Fibroblast of lung (primary cell): Measurements from ENCODE around the gene UBB. TPM values are rescaled to one million over a fixed set of nuclear protein-coding genes. Genes with fewer than 3 reads are reported as not detected.

Experiments used
- DNase-seq, 2 donors: peaks; one replicate each; pipeline versions ENCODE4 v3.0.0 to v3.0.0-alpha.2; 2010; ENCODE audit warnings: low read depth in 2 of 2
- H2AFZ ChIP-seq: 2 replicates; pipeline ENCODE4 v1.5.1; 2012; ENCODE audit warnings: low read length, control low read depth, inconsistent platforms
- H3K27ac ChIP-seq: 2 replicates; pipeline ENCODE4 v1.5.1; 2011; ENCODE audit warnings: low read length, control low read depth; ENCODE audit not compliant: insufficient read depth
- H3K27me3 ChIP-seq: 2 replicates; pipeline ENCODE4 v1.5.1; 2011; ENCODE audit warnings: mild to moderate bottlenecking, low read length; ENCODE audit not compliant: control insufficient read depth, insufficient read depth
- H3K36me3 ChIP-seq: 2 replicates; pipeline ENCODE4 v1.5.1; 2011; ENCODE audit warnings: low read length; ENCODE audit not compliant: control insufficient read depth, insufficient read depth
- H3K4me1 ChIP-seq: 2 replicates; pipeline ENCODE4 v1.5.1; 2011; ENCODE audit warnings: low read length; ENCODE audit not compliant: control insufficient read depth, insufficient read depth; ENCODE audit errors: extremely low read depth
- H3K4me2 ChIP-seq: 2 replicates; pipeline ENCODE4 v1.5.1; 2011; ENCODE audit warnings: low read length, control low read depth; ENCODE audit not compliant: insufficient read depth; ENCODE audit errors: extremely low read depth
- H3K4me3 ChIP-seq, 4 experiments: fragments of 200-600 bp in 1 of 4; sonication (generic) in 1 of 4; replicated peaks in 1 of 4; 2 replicates each; pipeline ENCODE4 v1.5.1; 2011 to 2016; ENCODE audit warnings: low read length in 4 of 4, low read depth in 3 of 4, mild to moderate bottlenecking in 3 of 4, control low read depth in 2 of 4, inconsistent platforms in 1 of 4, mixed read lengths in 1 of 4; ENCODE audit not compliant: insufficient read depth in 1 of 4; ENCODE audit errors: control extremely low read depth in 1 of 4
- H3K79me2 ChIP-seq: 2 replicates; pipeline ENCODE4 v1.5.1; 2012; ENCODE audit warnings: mild to moderate bottlenecking, low read length, inconsistent platforms; ENCODE audit not compliant: control insufficient read depth, insufficient read depth
- H3K9ac ChIP-seq: 2 replicates; pipeline ENCODE4 v1.5.1; 2011; ENCODE audit warnings: mild to moderate bottlenecking, low read length, control low read depth; ENCODE audit not compliant: insufficient read depth
- H3K9me3 ChIP-seq: 2 replicates; pipeline ENCODE4 v1.5.1; 2012; ENCODE audit warnings: low read depth, low read length; ENCODE audit not compliant: control insufficient read depth, insufficient read depth
- H4K20me1 ChIP-seq: 2 replicates; pipeline ENCODE4 v1.5.1; 2011; ENCODE audit warnings: low read length; ENCODE audit not compliant: control insufficient read depth, insufficient read depth; ENCODE audit errors: extremely low read depth
- EZH2 ChIP-seq: IDR thresholded peaks from 2 replicates; pipeline ENCODE4 v1.5.1; 2012; ENCODE audit warnings: low read length, control low read depth, mild to moderate bottlenecking; ENCODE audit errors: missing control alignments
- polyA plus RNA-seq, 2 donors: library from polyadenylated mRNA; depleted of rRNA in 1 of 2; stranded (reverse) in 1 of 2; unstranded in 1 of 2; fragments of >200 nt; gene quantifications; 2 replicates each; pipeline ENCODE4 v1.2.1, GENCODE V29; 2011 to 2012; ENCODE audit warnings: missing spikeins in 1 of 2
- total RNA-seq: library from RNA; depleted of rRNA; stranded (reverse); fragments of >200 nt; gene quantifications from 2 replicates; pipeline ENCODE4 v1.2.1, GENCODE V29; 2014
- TF ChIP-seq, protein P1 (sequence below), 2 donors: IDR thresholded peaks in 1 of 2; conservative IDR thresholded peaks in 1 of 2; 1 replicate in 1 of 2; 2 replicates in 1 of 2; pipeline ENCODE4 v1.5.1; 2011 to 2012; ENCODE audit warnings: low read length in 2 of 2, control low read depth in 1 of 2, inconsistent platforms in 1 of 2, low read depth in 1 of 2, mild to moderate bottlenecking in 1 of 2

UBB gene
- total and polyA plus RNA-seq, 2 donors (not counting 1 experiment from before 2014, with no cell fraction given): 1,190 to 3,188 TPM

DNA sequence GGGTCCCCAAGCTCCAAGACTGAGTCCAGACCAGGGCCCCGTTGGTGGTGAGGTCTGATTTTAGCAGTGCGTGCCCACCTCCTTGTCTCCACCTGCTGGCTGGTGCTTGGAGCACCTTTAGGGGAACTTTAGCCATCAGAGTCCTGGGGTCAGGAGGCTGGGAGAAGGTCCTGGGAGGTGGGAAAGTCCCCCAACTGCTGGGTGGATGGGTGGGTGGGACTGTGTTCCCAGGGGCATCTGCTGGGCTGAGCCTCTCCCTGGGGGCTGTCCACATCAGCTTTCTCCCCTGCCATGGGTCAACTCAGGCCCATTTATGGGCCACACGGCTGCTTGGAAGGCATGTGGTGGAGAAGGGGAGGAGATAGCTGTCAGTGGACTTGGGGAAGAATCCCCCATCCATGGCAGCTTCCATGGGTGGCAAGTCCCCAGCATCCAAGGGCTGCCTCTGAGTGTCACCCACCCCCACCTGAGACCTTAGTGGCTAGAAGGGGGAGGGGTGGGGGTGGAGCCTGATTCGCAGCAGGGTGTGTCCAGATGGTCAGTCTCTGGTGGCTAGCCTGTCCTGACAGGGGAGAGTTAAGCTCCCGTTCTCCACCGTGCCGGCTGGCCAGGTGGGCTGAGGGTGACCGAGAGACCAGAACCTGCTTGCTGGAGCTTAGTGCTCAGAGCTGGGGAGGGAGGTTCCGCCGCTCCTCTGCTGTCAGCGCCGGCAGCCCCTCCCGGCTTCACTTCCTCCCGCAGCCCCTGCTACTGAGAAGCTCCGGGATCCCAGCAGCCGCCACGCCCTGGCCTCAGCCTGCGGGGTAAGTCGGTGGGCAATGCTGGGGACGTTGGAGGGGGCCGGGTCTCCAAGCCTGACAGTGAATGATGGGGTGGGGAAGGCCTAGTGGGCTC, 34.4 kb downstream of the UBB start, which contains the start of gene TRPV2:
Gene TRPV2 (plus strand): TSS at position 541 of the 894 bp plus-strand sequence. CDS start 2,098 bp downstream, outside the sequence.
- Histone ChIP-seq H3K4me2 (peak within 1 kb of the TSS; percentile 93), H4K20me1 (no peaks in the 10 kb centered on the region), H3K9ac (peak within 1 kb of the TSS; percentile 87), H3K4me3 (peak within 1 kb of the TSS; percentile 53 to 70 (median 60)), H3K9me3 (no peaks in the 10 kb centered on the region), H3K4me1 (peaks cover 30% of the 10 kb centered on the region), H3K27ac (peak within 1 kb of the TSS; percentile 96), H3K27me3 (no peaks in the 10 kb centered on the region), H2AFZ (peak within 1 kb of the TSS; percentile 51), H3K36me3 (peaks cover 13% of the 10 kb centered on the region), H3K79me2 (peaks cover 23% of the 10 kb centered on the region)
- DNase-seq: no peak
- TF ChIP-seq EZH2: no peak
- TF ChIP-seq, protein P1, sequence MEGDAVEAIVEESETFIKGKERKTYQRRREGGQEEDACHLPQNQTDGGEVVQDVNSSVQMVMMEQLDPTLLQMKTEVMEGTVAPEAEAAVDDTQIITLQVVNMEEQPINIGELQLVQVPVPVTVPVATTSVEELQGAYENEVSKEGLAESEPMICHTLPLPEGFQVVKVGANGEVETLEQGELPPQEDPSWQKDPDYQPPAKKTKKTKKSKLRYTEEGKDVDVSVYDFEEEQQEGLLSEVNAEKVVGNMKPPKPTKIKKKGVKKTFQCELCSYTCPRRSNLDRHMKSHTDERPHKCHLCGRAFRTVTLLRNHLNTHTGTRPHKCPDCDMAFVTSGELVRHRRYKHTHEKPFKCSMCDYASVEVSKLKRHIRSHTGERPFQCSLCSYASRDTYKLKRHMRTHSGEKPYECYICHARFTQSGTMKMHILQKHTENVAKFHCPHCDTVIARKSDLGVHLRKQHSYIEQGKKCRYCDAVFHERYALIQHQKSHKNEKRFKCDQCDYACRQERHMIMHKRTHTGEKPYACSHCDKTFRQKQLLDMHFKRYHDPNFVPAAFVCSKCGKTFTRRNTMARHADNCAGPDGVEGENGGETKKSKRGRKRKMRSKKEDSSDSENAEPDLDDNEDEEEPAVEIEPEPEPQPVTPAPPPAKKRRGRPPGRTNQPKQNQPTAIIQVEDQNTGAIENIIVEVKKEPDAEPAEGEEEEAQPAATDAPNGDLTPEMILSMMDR (conservative IDR thresholded peaks at IDR 0.05 in 1 of 2, IDR thresholded peaks at IDR 0.05 in 1 of 2; ENCODE audit: low read depth in 1 of 2, low read length in 2 of 2): no peak

DNA sequence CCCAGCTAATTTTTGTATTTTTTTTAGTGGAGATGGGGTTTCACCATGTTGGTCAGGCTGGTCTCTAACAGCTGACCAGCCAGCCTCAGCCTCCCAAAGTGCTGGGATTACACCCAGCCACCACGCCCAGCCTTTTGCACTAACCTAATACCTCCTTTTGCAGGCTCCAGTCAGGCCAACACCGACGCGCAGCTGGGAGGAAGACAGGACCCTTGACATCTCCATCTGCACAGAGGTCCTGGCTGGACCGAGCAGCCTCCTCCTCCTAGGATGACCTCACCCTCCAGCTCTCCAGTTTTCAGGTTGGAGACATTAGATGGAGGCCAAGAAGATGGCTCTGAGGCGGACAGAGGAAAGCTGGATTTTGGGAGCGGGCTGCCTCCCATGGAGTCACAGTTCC, 36.5 kb downstream of the UBB start:
- Histone ChIP-seq H3K27me3 (no peaks in the 10 kb centered on the region), H3K4me1 (peaks cover 35% of the 10 kb centered on the region), H3K4me2 (no peak overlapping the region), H3K4me3 (no peak overlapping the region), H3K79me2 (peaks cover 27% of the 10 kb centered on the region), H2AFZ (no peak overlapping the region), H3K27ac (peak overlapping the region; percentile 91), H4K20me1 (no peaks in the 10 kb centered on the region), H3K9ac (no peak overlapping the region), H3K9me3 (no peaks in the 10 kb centered on the region), H3K36me3 (peaks cover 14% of the 10 kb centered on the region)
- no peak for TF ChIP-seq EZH2
- TF ChIP-seq, protein P1 (conservative IDR thresholded peaks at IDR 0.05 in 1 of 2, IDR thresholded peaks at IDR 0.05 in 1 of 2; ENCODE audit: low read depth in 1 of 2, low read length in 2 of 2): no peak
- DNase-seq: no peak

DNA sequence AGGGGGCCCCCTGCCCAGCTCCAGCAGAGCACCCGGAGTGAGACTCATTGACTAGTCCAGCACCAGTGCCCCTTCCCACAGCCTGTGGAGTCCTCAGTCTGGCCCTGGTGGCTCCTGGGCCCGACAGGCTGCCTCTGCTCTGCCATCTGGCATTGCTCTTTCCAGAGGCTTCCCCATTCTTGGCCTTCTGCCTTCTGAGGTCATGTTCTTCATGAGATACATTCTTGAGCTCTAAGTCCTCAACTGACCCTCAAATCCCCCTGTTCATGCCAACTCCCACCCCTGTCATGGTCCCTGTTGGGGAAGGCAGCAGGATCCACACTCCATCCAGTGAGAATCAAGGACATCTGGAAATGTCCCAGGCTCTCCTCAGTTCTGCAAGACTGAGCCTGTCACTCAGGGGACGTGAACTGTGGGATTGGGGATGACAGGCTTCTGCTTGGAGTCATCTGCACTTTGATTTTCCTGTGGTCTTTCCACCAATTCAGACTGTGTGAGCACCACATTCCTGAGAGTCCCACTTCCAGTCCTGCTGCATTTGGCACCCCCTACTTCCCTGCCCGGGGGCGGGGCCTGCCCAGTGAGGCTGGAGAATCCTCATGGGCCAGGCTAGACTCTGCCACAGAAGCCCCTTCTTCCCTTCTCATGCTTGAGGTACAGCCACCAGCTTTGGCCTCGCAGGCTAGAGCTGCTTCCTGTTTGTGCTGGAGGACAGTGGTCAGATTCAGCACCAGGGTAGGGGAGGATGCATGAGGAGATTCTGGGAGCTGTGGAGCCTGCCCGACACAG, 37.2 kb downstream of the UBB start:
- Histone ChIP-seq H3K79me2 (peaks cover 28% of the 10 kb centered on the region), H2AFZ (no peak overlapping the region), H3K4me1 (peaks cover 35% of the 10 kb centered on the region), H3K9ac (peak overlapping the region; percentile 26), H3K36me3 (peaks cover 20% of the 10 kb centered on the region), H3K4me3 (no peak overlapping the region), H4K20me1 (no peaks in the 10 kb centered on the region), H3K4me2 (peak overlapping the region; percentile 67), H3K27ac (peak overlapping the region; percentile 91), H3K9me3 (no peaks in the 10 kb centered on the region), H3K27me3 (no peaks in the 10 kb centered on the region)
- TF ChIP-seq, protein P1 (conservative IDR thresholded peaks at IDR 0.05 in 1 of 2, IDR thresholded peaks at IDR 0.05 in 1 of 2; ENCODE audit: low read depth in 1 of 2, low read length in 2 of 2): no peak
- no peak for TF ChIP-seq EZH2
- DNase-seq: peak; percentile 26 to 64
